ENCODE measurements around the gene GNG12. TPM values are rescaled to one million over a fixed set of nuclear protein-coding genes. Genes with fewer than 3 reads are reported as not detected.

GNG12 gene
- total and polyA plus RNA-seq, 9 of the 15 experiments (the other 6 are each of a cell fraction or from before 2014, with no cell fraction given) = 2.6 to 6.0 (median 4.1) TPM

- in situ Hi-C loops (cut with MboI) (no loop called here), intact Hi-C loops (cut with micrococcal nuclease) (no loop called here)
- no peaks in the 10 kb centered on the region for H3K9me1 ChIP-seq (ENCODE audit: control insufficient read depth, insufficient read depth, low read length)
- no peaks in the 10 kb centered on the region for H3K9me3 ChIP-seq (replicated peaks; ENCODE audit: control insufficient read depth, insufficient read depth, low read depth, low read length)
- no peaks in the 10 kb centered on the region for H3K36me3 ChIP-seq (ENCODE audit: control insufficient read depth, insufficient read depth, low read length)
- no peak overlapping the region for H3K4me3 ChIP-seq
- H3K27ac ChIP-seq (ENCODE audit: extremely low read depth, low read depth, low read length) = no peak overlapping the region
- no peaks in the 10 kb centered on the region for H3K79me2 ChIP-seq (ENCODE audit: control insufficient read depth, insufficient read depth, low read length)
- POLR2A ChIA-PET = no interaction called here
- CTCF ChIA-PET (ENCODE audit: low intra/inter-chr PET ratio) = interaction anchor here (0.6 kb wide), 1 partner anchor 43 kb away, joined by 6 read pairs; no protein-coding TSS in a partner anchor
- no peak; the same call in 2 of the 3 replicates for ATAC-seq
- TF ChIP-seq SMAD4 (CRISPR knock-in tag; conservative IDR thresholded peaks at IDR 0.05) = 0 out of 2 replicates have a peak, but pooled peaks have one; percentile 17
- TF ChIP-seq, protein P1, sequence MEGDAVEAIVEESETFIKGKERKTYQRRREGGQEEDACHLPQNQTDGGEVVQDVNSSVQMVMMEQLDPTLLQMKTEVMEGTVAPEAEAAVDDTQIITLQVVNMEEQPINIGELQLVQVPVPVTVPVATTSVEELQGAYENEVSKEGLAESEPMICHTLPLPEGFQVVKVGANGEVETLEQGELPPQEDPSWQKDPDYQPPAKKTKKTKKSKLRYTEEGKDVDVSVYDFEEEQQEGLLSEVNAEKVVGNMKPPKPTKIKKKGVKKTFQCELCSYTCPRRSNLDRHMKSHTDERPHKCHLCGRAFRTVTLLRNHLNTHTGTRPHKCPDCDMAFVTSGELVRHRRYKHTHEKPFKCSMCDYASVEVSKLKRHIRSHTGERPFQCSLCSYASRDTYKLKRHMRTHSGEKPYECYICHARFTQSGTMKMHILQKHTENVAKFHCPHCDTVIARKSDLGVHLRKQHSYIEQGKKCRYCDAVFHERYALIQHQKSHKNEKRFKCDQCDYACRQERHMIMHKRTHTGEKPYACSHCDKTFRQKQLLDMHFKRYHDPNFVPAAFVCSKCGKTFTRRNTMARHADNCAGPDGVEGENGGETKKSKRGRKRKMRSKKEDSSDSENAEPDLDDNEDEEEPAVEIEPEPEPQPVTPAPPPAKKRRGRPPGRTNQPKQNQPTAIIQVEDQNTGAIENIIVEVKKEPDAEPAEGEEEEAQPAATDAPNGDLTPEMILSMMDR (IDR thresholded peaks at IDR 0.05 in 2 of 3, conservative IDR thresholded peaks at IDR 0.05 in 1 of 3; ENCODE audit: insufficient read depth in 2 of 3, low read depth in 1 of 3, low read length in 3 of 3) = no peak
- TF ChIP-seq ZNF212 (CRISPR knock-in tag; IDR thresholded peaks at IDR 0.05) = no peak
- TF ChIP-seq MCM2 (IDR thresholded peaks at IDR 0.05; ENCODE audit: low read depth) = no peak
- TF ChIP-seq SP1 (CRISPR knock-in tag; IDR thresholded peaks at IDR 0.05) = no peak
- TF ChIP-seq GATAD2A (IDR thresholded peaks at IDR 0.05) = no peak
- no peak for TF ChIP-seq NFXL1 (CRISPR knock-in tag; IDR thresholded peaks at IDR 0.05)
- no peak for TF ChIP-seq MBD1 (CRISPR knock-in tag; IDR thresholded peaks at IDR 0.05)
- no peak for TF ChIP-seq CHCHD3 (CRISPR knock-in tag; IDR thresholded peaks at IDR 0.05)
- no peak for TF ChIP-seq FIP1L1 (IDR thresholded peaks at IDR 0.05; ENCODE audit: low read depth, low read length, poor library complexity, severe bottlenecking)
- 0 out of 4 replicates have a peak, but pooled peaks of 1 of the 2 experiments have one; percentile 2 for TF ChIP-seq RAD21 (CRISPR knock-in tag; conservative IDR thresholded peaks at IDR 0.05 in 1 of 2, IDR thresholded peaks at IDR 0.05 in 1 of 2)
- TF ChIP-seq ZNF263 (CRISPR knock-in tag; IDR thresholded peaks at IDR 0.05; ENCODE audit: borderline replicate concordance) = no peak
- TF ChIP-seq ZBTB17 (CRISPR knock-in tag; IDR thresholded peaks at IDR 0.05) = peak; percentile 75
- TF ChIP-seq, protein P2, sequence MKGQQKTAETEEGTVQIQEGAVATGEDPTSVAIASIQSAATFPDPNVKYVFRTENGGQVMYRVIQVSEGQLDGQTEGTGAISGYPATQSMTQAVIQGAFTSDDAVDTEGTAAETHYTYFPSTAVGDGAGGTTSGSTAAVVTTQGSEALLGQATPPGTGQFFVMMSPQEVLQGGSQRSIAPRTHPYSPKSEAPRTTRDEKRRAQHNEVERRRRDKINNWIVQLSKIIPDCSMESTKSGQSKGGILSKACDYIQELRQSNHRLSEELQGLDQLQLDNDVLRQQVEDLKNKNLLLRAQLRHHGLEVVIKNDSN (CRISPR knock-in tag; IDR thresholded peaks at IDR 0.05) = no peak
- no peak for TF ChIP-seq NCOA4 (IDR thresholded peaks at IDR 0.05; ENCODE audit: partially characterized antibody)
- peak overlapping the region; percentile 36; the same call in 1 of the 2 replicates for H2AFZ ChIP-seq (ENCODE audit: low read depth, low read length)
- H3K9ac ChIP-seq (ENCODE audit: insufficient read depth in 1 of 2, low read depth in 2 of 2, low read length in 2 of 2) = no peak overlapping the region
- no peak overlapping the region for H3K4me2 ChIP-seq (ENCODE audit: insufficient read depth, low read length)
- H4K20me1 ChIP-seq (replicated peaks; ENCODE audit: control insufficient read depth, insufficient read depth, low read length) = no peaks in the 10 kb centered on the region
- DNase-seq (ENCODE audit: extremely low read depth in 1 of 4, low spot score in 3 of 4) = no peak
- no peaks in the 10 kb centered on the region; a peak in 1 of 5 replicates for H3K27me3 ChIP-seq (ENCODE audit: control insufficient read depth in 2 of 2, insufficient read depth in 2 of 2, low read length in 2 of 2)
- no peaks in the 10 kb centered on the region; a peak in 1 of 5 replicates for H3K4me1 ChIP-seq (replicated peaks in 1 of 2; ENCODE audit: control insufficient read depth in 2 of 2, insufficient read depth in 2 of 2, low read length in 2 of 2)
- 17% methylated on average over 2 of the region's 2 CpGs for WGBS (ENCODE audit: insufficient coverage, low coverage, missing lambda C conversion rate)
- FAIRE-seq = no peak
- no TSS peak for BruUV-seq (replicated peaks)
Measured at GRCh38 chr1:67860776-67861175, 27.5 kb upstream of the GNG12 start.

Data from K562 (cell line).